Tibial artery (tissue), 4 donors: ENCODE data around the gene SYNGR4.

ENCODE experiments used
- DNase-seq, 2 donors: peaks; one replicate each; pipeline ENCODE4 v3.0.0-alpha.2; 2019
- H3K27ac ChIP-seq, 2 donors: fragments of 200-600 bp; sonication (generic) in 1 of 2; 1 replicate in 1 of 2; 2 replicates in 1 of 2; pipeline ENCODE4 v1.5.1; 2018 to 2019; ENCODE audit warnings: mild to moderate bottlenecking in 1 of 2
- H3K27me3 ChIP-seq, 2 donors: fragments of 200-600 bp; sonication (generic) in 1 of 2; one replicate each; pipeline versions ENCODE4 v1.5.1 to v1.6.0; 2016 to 2019
- H3K36me3 ChIP-seq, 3 donors: fragments of 200-600 bp; sonication (generic) in 2 of 3; one replicate each; pipeline ENCODE4 v1.5.1; 2016 to 2019; ENCODE audit warnings: mild to moderate bottlenecking in 2 of 3
- H3K4me1 ChIP-seq, 4 donors: fragments of 200-600 bp; sonication (generic) in 2 of 4; 1 replicate in 3 of 4; 2 replicates in 1 of 4; pipeline ENCODE4 v1.5.1; 2016 to 2019
- H3K4me3 ChIP-seq, 2 donors: fragments of 200-600 bp; sonication (generic) in 1 of 2; 1 replicate in 1 of 2; 2 replicates in 1 of 2; pipeline ENCODE4 v1.5.1; 2018 to 2019; ENCODE audit warnings: mild to moderate bottlenecking in 2 of 2
- H3K9me3 ChIP-seq, 3 donors: fragments of 200-600 bp; sonication (generic) in 1 of 3; one replicate each; pipeline ENCODE4 v1.5.1; 2016 to 2019
- CTCF ChIP-seq, 2 experiments: fragments of 200-600 bp in 1 of 2; fragments of 450-650 bp in 1 of 2; IDR thresholded peaks; one replicate each; pipeline ENCODE4 v1.5.1; 2017 to 2019; ENCODE audit warnings: antibody characterized with exemption in 2 of 2, mild to moderate bottlenecking in 1 of 2, moderate library complexity in 1 of 2
- intact Hi-C: fragments of 100-400 bp; cut with DNase I; formaldehyde crosslinking; loops from one replicate; pipeline ENCODE4 v1.15.0; 2023; ENCODE audit warnings: low total_unique reads

Gene SYNGR4

DNA sequence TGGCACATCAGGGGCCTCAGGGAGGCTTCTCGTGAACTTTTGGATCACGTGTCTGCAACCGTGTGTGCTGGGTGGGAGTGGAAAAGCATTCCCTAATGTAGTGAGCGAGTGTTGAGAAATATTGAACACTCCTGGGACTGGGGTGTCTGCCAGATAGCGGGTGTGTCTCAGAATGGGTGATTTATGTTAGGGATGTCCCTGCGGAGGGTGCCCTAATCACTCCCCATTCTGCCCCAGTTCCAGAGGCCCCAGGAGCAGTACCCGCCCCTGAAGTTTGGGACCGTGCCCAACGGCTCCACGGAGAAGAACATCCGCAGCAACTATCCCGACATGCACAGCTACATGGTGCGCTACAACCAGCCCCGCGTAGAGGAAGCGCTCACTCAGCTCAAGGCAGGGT is 57.4 kb downstream of the SYNGR4 start:
- DNase-seq, result no peak
- Histone ChIP-seq H3K27ac (no peak overlapping the region), H3K4me3 (no peak overlapping the region), H3K4me1 (no peaks in the 10 kb centered on the region), H3K36me3 (no peaks in the 10 kb centered on the region), H3K27me3 (peaks cover 0 to 12% of the 10 kb centered on the region in 2 donors), H3K9me3 (no peaks in the 10 kb centered on the region)
- intact Hi-C loops, result no loop called here
- TF ChIP-seq CTCF (IDR thresholded peaks at IDR 0.05), result no peak

- Histone ChIP-seq H3K4me1 (no peaks in the 10 kb centered on the region), H3K27ac (no peak overlapping the region), H3K27me3 (no peaks in the 10 kb centered on the region), H3K36me3 (no peaks in the 10 kb centered on the region), H3K9me3 (no peaks in the 10 kb centered on the region), H3K4me3 (no peak overlapping the region)
- TF ChIP-seq CTCF (IDR thresholded peaks at IDR 0.05), result no peak
- no peak for DNase-seq
- intact Hi-C loops, result no loop called here
Observed at GRCh38 chr19:48424694-48425219, 60.6 kb downstream of the SYNGR4 start.
